HepG2 (cell line): Measurements from ENCODE around the gene PHF2. TPM values are rescaled to one million over a fixed set of nuclear protein-coding genes. Genes with fewer than 3 reads are reported as not detected.

ENCODE experiments used
- ATAC-seq: fragments of 200-7000 bp; cut with Tn5 transposase; 3 replicates; pipeline ENCODE4 v1.9.1; 2020; ENCODE audit warnings: mild to moderate bottlenecking, moderate library complexity
- BruUV-seq: library from RNA; stranded (reverse); fragments of 400-500 nt; replicated peaks from 2 replicates; lab custom pipeline; 2021; lab: Mats Ljungman, UMichigan
- CTCF ChIA-PET: fragments of 300-600 bp; formaldehyde crosslinking; extraction: SDS; loops from one replicate; lab custom pipeline; 2021; ENCODE audit warnings: low total read pairs, inconsistent platforms, low intra/inter-chr PET ratio; lab: Yijun Ruan, JAX
- POLR2A ChIA-PET: fragments of 350-600 bp; sonication (Branson Sonifier 250); formaldehyde crosslinking; loops from one replicate; lab custom pipeline; 2020; ENCODE audit warnings: antibody characterized with exemption, inconsistent platforms; lab: Yijun Ruan, JAX
- DNase-seq: peaks from one replicate; pipeline ENCODE4 v3.0.0-alpha.2; 2015; ENCODE audit warnings: low spot score
- FAIRE-seq: peaks from 3 replicates; lab custom pipeline; 2011; peaks lifted over from hg19 to GRCh38; lab: Jason Lieb, UNC
- H2AFZ ChIP-seq: one replicate; pipeline ENCODE4 v1.6.1; 2011; ENCODE audit warnings: low read length, inconsistent platforms
- H3K27ac ChIP-seq: fragments of 300-600 bp; 3 replicates; pipeline ENCODE4 v1.8.0; 2011; ENCODE audit warnings: mixed run types, mild to moderate bottlenecking, mixed read lengths, low read length, inconsistent platforms; ENCODE audit not compliant: insufficient read depth; ENCODE audit errors: extremely low read length
- H3K27me3 ChIP-seq, 2 experiments: fragments of 200-600 bp in 1 of 2; 2 replicates in 1 of 2; 3 replicates in 1 of 2; pipeline versions ENCODE4 v1.6.0 to v1.8.0; 2011; ENCODE audit warnings: low read length in 2 of 2, mild to moderate bottlenecking in 2 of 2, moderate library complexity in 2 of 2, inconsistent platforms in 1 of 2; ENCODE audit not compliant: insufficient read depth in 2 of 2, control insufficient read depth in 1 of 2
- H3K36me3 ChIP-seq, 2 experiments: fragments of 200-600 bp in 1 of 2; replicated peaks in 1 of 2; 2 replicates in 1 of 2; 3 replicates in 1 of 2; pipeline versions ENCODE4 v1.5.1 to v1.8.0; 2011; ENCODE audit warnings: low read length in 2 of 2, inconsistent platforms in 1 of 2; ENCODE audit not compliant: insufficient read depth in 2 of 2, control insufficient read depth in 1 of 2
- H3K4me1 ChIP-seq: 2 replicates; pipeline ENCODE4 v1.5.1; 2012; ENCODE audit warnings: low read length, inconsistent platforms; ENCODE audit not compliant: insufficient read depth
- H3K4me2 ChIP-seq: 2 replicates; pipeline ENCODE4 v1.6.0; 2011; ENCODE audit warnings: low read depth, low read length, inconsistent platforms
- H3K4me3 ChIP-seq, 3 experiments: fragments of 200-600 bp in 1 of 3; sonication (generic), shearing (Covaris generic) in 1 of 3; replicated peaks in 1 of 3; 2 replicates each; pipeline ENCODE4 v1.5.1; 2011 to 2016; ENCODE audit warnings: low read length in 3 of 3, inconsistent platforms in 2 of 3, low read depth in 2 of 3, mild to moderate bottlenecking in 2 of 3, control low read depth in 1 of 3, mixed read lengths in 1 of 3; ENCODE audit not compliant: insufficient read depth in 1 of 3
- H3K79me2 ChIP-seq: one replicate; pipeline ENCODE4 v1.6.1; 2011; ENCODE audit warnings: low read length, inconsistent platforms; ENCODE audit not compliant: insufficient read depth
- H3K9ac ChIP-seq: 2 replicates; pipeline ENCODE4 v1.6.0; 2011; ENCODE audit warnings: mild to moderate bottlenecking, low read depth, low read length, inconsistent platforms; ENCODE audit not compliant: insufficient read depth
- H3K9me3 ChIP-seq: 2 replicates; pipeline ENCODE4 v1.5.1; 2012; ENCODE audit warnings: mild to moderate bottlenecking, low read length
- H4K20me1 ChIP-seq: 2 replicates; pipeline ENCODE4 v1.6.0; 2011; ENCODE audit warnings: inconsistent platforms, mild to moderate bottlenecking, low read length, moderate library complexity; ENCODE audit not compliant: insufficient read depth
- ARNT ChIP-seq: fragments of 450-650 bp; IDR thresholded peaks from 2 replicates; pipeline ENCODE4 v1.6.1; 2017
- DNMT3B ChIP-seq: conservative IDR thresholded peaks from 2 replicates; pipeline ENCODE4 v1.6.1; 2016; ENCODE audit warnings: missing biosample characterization, control low read depth
- EZH2 ChIP-seq: conservative IDR thresholded peaks from 2 replicates; pipeline ENCODE4 v1.6.1; 2012; ENCODE audit warnings: mild to moderate bottlenecking, low read depth, low read length, moderate library complexity
- FUBP1 ChIP-seq: sonication (generic); formaldehyde crosslinking; IDR thresholded peaks from 2 replicates; pipeline ENCODE4 v1.5.1; 2020; ENCODE audit warnings: missing genetic modification reagents, mild to moderate bottlenecking, borderline replicate concordance
- HMGXB3 ChIP-seq: sonication (generic); formaldehyde crosslinking; IDR thresholded peaks from 2 replicates; pipeline ENCODE4 v1.4.0; 2020; ENCODE audit warnings: missing genetic modification reagents, borderline replicate concordance
- HOXD1 ChIP-seq: sonication (generic); formaldehyde crosslinking; IDR thresholded peaks from 2 replicates; pipeline ENCODE4 v1.5.0; 2020; ENCODE audit warnings: missing genetic modification reagents
- KDM6A ChIP-seq: IDR thresholded peaks from 2 replicates; pipeline ENCODE4 v1.6.1; 2016; ENCODE audit warnings: low read depth
- PHF21A ChIP-seq: sonication (generic); formaldehyde crosslinking; IDR thresholded peaks from 2 replicates; pipeline ENCODE4 v1.5.0; 2020; ENCODE audit warnings: mild to moderate bottlenecking, missing genetic modification reagents
- TGIF2 ChIP-seq: IDR thresholded peaks from 2 replicates; pipeline ENCODE4 v1.6.1; 2016; ENCODE audit warnings: control low read depth, missing compliant biosample characterization
- ZBTB7B ChIP-seq: sonication (generic); formaldehyde crosslinking; IDR thresholded peaks from 2 replicates; pipeline ENCODE4 v1.4.0; 2020; ENCODE audit warnings: missing genetic modification reagents
- ZNF747 ChIP-seq: sonication (generic); formaldehyde crosslinking; IDR thresholded peaks from 2 replicates; pipeline ENCODE4 v1.8.1; 2023; ENCODE audit warnings: missing genetic modification reagents, mild to moderate bottlenecking, borderline replicate concordance
- WGBS: methylation state at CpG from one replicate; pipeline ENCODE4 v1.1.6; 2017; ENCODE audit warnings: low lambda C conversion rate; 5-methylcytosine and 5-hydroxymethylcytosine counted together
- in situ Hi-C: cut with HindIII; loops from 2 replicates; pipeline ENCODE4 v1.10.0; 2017; ENCODE audit warnings: low pct_unique_long_range_greater_than_20kb; ENCODE audit not compliant: extremely low pct_ligation_motif_present
- intact Hi-C: fragments of 100-400 bp; cut with micrococcal nuclease; formaldehyde crosslinking; loops from one replicate; pipeline ENCODE4 v1.10.0; 2022; ENCODE audit not compliant: unreplicated experiment
- polyA plus RNA-seq, 8 experiments: library from polyadenylated mRNA; depleted of rRNA in 3 of 8; stranded (reverse) in 7 of 8; unstranded in 1 of 8; fragments of >200 nt; fragmentation: Illumina TruSeq in 4 of 8; extraction: Trizol in 4 of 8; gene quantifications; 2 replicates each; pipeline versions ENCODE4 v1.2.1 to v1.2.3, GENCODE V29; 2011 to 2016; ENCODE audit warnings: low read depth in 4 of 8, missing spikeins in 1 of 8, mixed read lengths in 1 of 8; ENCODE audit not compliant: insufficient read depth in 1 of 8
- total RNA-seq, 5 experiments: library from RNA; depleted of rRNA; stranded (reverse); fragments of >200 nt; fragmentation: Illumina TruSeq; extraction: Trizol; gene quantifications; 2 replicates each; pipeline ENCODE4 v1.2.3, GENCODE V29; 2016; ENCODE audit warnings: low read depth in 1 of 5
- TF ChIP-seq, protein P1 (sequence below): IDR thresholded peaks from 2 replicates; pipeline ENCODE4 v1.6.1; 2016; ENCODE audit warnings: missing compliant biosample characterization, missing genetic modification reagents, borderline replicate concordance
- TF ChIP-seq, protein P2 (sequence below): fragments of 450-650 bp; IDR thresholded peaks from 2 replicates; pipeline ENCODE4 v1.6.1; 2017; ENCODE audit warnings: mild to moderate bottlenecking

Gene PHF2
- total and polyA plus RNA-seq, 2 of the 13 experiments (the other 11 are each of a cell fraction or from before 2014, with no cell fraction given) = 6.6 to 9.1 TPM

- TF ChIP-seq FUBP1 (CRISPR knock-in tag) = no peak
- TF ChIP-seq DNMT3B (CRISPR knock-in tag) = no peak
- no peak for TF ChIP-seq TGIF2 (CRISPR knock-in tag)
- TF ChIP-seq HOXD1 (CRISPR knock-in tag) = no peak
- no peak for TF ChIP-seq ARNT
Measured at GRCh38 chr9:93603011-93603410, 26.6 kb downstream of the PHF2 start (continued).

- ChIA-PET CTCF (no interaction called here), POLR2A (no interaction called here)
- Histone ChIP-seq H3K4me1 (peaks cover under 1% of the 10 kb centered on the region), H2AFZ (no peak overlapping the region), H3K9me3 (no peaks in the 10 kb centered on the region), H4K20me1 (no peaks in the 10 kb centered on the region), H3K4me2 (no peak overlapping the region), H3K36me3 (no peaks in the 10 kb centered on the region), H3K27me3 (no peaks in the 10 kb centered on the region), H3K9ac (no peak overlapping the region), H3K79me2 (peaks cover 16% of the 10 kb centered on the region), H3K27ac (no peak overlapping the region), H3K4me3 (no peak overlapping the region)
- intact Hi-C loops = no loop called here
- TF ChIP-seq, protein P1, sequence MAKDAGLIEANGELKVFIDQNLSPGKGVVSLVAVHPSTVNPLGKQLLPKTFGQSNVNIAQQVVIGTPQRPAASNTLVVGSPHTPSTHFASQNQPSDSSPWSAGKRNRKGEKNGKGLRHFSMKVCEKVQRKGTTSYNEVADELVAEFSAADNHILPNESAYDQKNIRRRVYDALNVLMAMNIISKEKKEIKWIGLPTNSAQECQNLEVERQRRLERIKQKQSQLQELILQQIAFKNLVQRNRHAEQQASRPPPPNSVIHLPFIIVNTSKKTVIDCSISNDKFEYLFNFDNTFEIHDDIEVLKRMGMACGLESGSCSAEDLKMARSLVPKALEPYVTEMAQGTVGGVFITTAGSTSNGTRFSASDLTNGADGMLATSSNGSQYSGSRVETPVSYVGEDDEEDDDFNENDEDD (CRISPR knock-in tag) = no peak
- TF ChIP-seq EZH2 (no peak), ZNF747 (CRISPR knock-in tag) (no peak), ZBTB7B (no peak), HMGXB3 (CRISPR knock-in tag) (no peak), PHF21A (CRISPR knock-in tag) (no peak), KDM6A (no peak)
- TF ChIP-seq, protein P2, sequence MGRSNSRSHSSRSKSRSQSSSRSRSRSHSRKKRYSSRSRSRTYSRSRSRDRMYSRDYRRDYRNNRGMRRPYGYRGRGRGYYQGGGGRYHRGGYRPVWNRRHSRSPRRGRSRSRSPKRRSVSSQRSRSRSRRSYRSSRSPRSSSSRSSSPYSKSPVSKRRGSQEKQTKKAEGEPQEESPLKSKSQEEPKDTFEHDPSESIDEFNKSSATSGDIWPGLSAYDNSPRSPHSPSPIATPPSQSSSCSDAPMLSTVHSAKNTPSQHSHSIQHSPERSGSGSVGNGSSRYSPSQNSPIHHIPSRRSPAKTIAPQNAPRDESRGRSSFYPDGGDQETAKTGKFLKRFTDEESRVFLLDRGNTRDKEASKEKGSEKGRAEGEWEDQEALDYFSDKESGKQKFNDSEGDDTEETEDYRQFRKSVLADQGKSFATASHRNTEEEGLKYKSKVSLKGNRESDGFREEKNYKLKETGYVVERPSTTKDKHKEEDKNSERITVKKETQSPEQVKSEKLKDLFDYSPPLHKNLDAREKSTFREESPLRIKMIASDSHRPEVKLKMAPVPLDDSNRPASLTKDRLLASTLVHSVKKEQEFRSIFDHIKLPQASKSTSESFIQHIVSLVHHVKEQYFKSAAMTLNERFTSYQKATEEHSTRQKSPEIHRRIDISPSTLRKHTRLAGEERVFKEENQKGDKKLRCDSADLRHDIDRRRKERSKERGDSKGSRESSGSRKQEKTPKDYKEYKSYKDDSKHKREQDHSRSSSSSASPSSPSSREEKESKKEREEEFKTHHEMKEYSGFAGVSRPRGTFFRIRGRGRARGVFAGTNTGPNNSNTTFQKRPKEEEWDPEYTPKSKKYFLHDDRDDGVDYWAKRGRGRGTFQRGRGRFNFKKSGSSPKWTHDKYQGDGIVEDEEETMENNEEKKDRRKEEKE = no peak
- ATAC-seq = no peak
- DNase-seq = no peak
- 79% methylated on average over 4 of the region's 4 CpGs for WGBS
- BruUV-seq = no TSS peak
- in situ Hi-C loops = no loop called here
- no peak for FAIRE-seq
Measured at GRCh38 chr9:93603906-93604326, 27.5 kb downstream of the PHF2 start.
